ENCODE measurements around the gene FN1. TPM values are rescaled to one million over a fixed set of nuclear protein-coding genes. Genes with fewer than 3 reads are reported as not detected.

The FN1 gene
- total RNA-seq, 1 experiment from 2014 or later, result 11.1 TPM

DNA sequence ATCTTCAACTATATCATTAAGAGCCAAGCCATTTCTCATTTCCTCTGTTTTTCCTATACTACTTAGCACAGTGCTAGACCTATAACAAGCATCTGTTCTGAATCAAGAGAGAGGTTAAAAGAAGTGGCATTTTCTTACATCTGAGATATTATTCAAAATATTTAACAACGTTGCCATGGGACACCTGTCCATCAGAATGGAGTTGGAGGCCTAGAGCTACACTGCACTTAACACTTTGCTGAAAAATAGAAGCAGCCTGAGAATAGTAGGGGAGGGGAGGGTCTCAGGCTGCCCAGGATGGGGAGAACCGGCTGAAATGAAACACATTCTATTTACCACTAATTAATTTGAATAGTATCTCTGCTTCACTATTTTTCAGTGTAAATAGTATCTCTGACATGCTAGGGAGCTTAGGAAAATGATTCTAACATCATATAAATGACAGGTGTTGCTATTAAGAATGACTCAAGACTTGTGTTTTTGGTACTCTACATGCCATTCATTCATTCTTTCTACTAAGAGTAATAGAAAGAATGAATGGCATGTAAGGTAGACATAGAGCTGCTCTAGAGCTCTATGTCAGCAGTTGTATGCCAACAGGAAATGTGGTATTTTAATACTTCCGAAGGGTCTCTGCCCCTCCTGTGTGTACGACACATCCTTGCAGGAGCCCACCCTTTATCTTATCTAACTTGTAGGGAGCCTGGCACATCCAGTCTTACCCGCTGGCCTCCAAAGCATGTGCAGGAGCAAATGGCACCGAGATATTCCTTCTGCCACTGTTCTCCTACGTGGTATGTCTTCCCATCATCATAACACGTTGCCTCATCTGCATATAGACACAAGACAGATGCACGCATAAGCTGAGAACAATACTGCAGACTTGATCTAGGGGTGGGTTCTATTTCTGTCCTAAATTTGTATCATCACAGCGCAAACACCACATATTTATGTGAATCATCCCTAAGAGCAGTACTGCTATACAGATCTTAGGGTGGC, 71.4 kb downstream of the FN1 start:
- ChIA-PET RAD21 (ENCODE audit: low non-redundant PET in 1 of 2, low total read pairs in 2 of 2, uncharacterized antibody in 2 of 2, unreplicated experiment in 2 of 2) (no interaction called here), CTCF (no interaction called here), POLR2A (no interaction called here)
- H3K27ac ChIP-seq (ENCODE audit: low read depth, low read length), result no peak overlapping the region
- no peaks in the 10 kb centered on the region for H3K9me3 ChIP-seq (ENCODE audit: control insufficient read depth in 1 of 2, insufficient read depth in 1 of 2, low read depth in 1 of 2, low read length in 2 of 2)
- H3K4me2 ChIP-seq (ENCODE audit: low read length), result no peak overlapping the region
- ATAC-seq (no peak), DNase-seq (ENCODE audit: low read depth, low spot score) (no peak)
- no peaks in the 10 kb centered on the region for H4K20me1 ChIP-seq (ENCODE audit: insufficient read depth)
- H3K79me2 ChIP-seq (ENCODE audit: insufficient read depth, low read length), result no peaks in the 10 kb centered on the region
- H3K27me3 ChIP-seq (ENCODE audit: insufficient read depth, low read length), result no peaks in the 10 kb centered on the region
- no peak overlapping the region for H3K4me3 ChIP-seq (replicated peaks in 1 of 2; ENCODE audit: low read depth in 1 of 2, low read length in 2 of 2)
- peaks cover 0 to 11% of the 10 kb centered on the region in 2 experiments; a peak in 2 of 4 replicates for H3K36me3 ChIP-seq (ENCODE audit: control insufficient read depth in 1 of 2, insufficient read depth in 2 of 2, low read length in 2 of 2)
- H3K4me1 ChIP-seq (ENCODE audit: control insufficient read depth in 1 of 2, insufficient read depth in 2 of 2, low read length in 2 of 2), result no peaks in the 10 kb centered on the region
- no peak for TF ChIP-seq ELF1 (IDR thresholded peaks at IDR 0.05; ENCODE audit: borderline replicate concordance, low read depth)
- no peak overlapping the region for H3K9ac ChIP-seq (ENCODE audit: low read length)
- intact Hi-C loops (cut with micrococcal nuclease), result no loop called here
- no peak overlapping the region for H2AFZ ChIP-seq (ENCODE audit: low read depth, low read length, poor library complexity, severe bottlenecking)
- no peaks in the 10 kb centered on the region for H3K9me2 ChIP-seq (ENCODE audit: insufficient read depth)
- BruUV-seq (replicated peaks), result no TSS peak

DNA sequence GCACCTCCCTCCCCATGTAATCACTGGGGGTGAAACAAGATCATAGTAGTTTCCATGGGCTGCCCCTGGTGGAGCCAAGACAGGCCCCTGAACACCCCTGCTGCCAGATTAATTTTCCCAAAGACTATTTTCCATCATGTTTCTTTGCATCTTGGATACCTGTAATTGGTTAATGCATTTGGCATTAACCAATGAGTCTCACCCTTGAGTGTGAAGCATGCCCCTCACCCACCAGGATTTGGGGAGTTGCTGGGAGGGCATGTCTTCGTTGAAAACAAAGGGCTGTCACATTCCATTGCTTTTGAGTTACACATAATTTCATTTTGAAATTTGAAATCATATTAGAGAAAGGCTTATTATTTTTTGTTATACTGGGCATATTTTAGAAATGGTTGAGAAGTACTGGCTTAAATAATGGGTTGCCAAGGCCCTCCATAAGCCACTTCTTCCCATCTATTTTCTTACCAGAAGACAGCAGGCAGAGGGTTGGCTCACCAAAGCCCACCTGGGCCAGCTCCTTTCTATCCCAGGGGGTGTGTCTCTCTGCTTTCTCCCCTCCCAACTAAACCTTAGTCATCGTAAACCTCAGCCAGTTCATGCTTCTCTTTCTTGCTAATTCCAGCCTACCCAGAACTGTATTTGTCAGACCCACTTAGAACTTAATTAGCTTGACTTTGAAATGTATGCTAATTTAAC, 72.3 kb downstream of the FN1 start:
- ChIA-PET CTCF (no interaction called here), POLR2A (no interaction called here), RAD21 (ENCODE audit: low non-redundant PET in 1 of 2, low total read pairs in 2 of 2, uncharacterized antibody in 2 of 2, unreplicated experiment in 2 of 2) (no interaction called here)
- H3K9ac ChIP-seq (ENCODE audit: low read length), result no peak overlapping the region
- H3K4me2 ChIP-seq (ENCODE audit: low read length), result no peak overlapping the region
- H4K20me1 ChIP-seq (ENCODE audit: insufficient read depth), result no peaks in the 10 kb centered on the region
- no peaks in the 10 kb centered on the region for H3K9me2 ChIP-seq (ENCODE audit: insufficient read depth)
- peaks cover 0 to 11% of the 10 kb centered on the region in 2 experiments; a peak in 2 of 4 replicates for H3K36me3 ChIP-seq (ENCODE audit: control insufficient read depth in 1 of 2, insufficient read depth in 2 of 2, low read length in 2 of 2)
- H3K79me2 ChIP-seq (ENCODE audit: insufficient read depth, low read length), result no peaks in the 10 kb centered on the region
- H2AFZ ChIP-seq (ENCODE audit: low read depth, low read length, poor library complexity, severe bottlenecking), result no peak overlapping the region
- no peaks in the 10 kb centered on the region for H3K4me1 ChIP-seq (ENCODE audit: control insufficient read depth in 1 of 2, insufficient read depth in 2 of 2, low read length in 2 of 2)
- intact Hi-C loops (cut with micrococcal nuclease), result no loop called here
- DNase-seq (ENCODE audit: low read depth, low spot score) (no peak), ATAC-seq (no peak)
- no peaks in the 10 kb centered on the region for H3K27me3 ChIP-seq (ENCODE audit: insufficient read depth, low read length)
- BruUV-seq (replicated peaks), result no TSS peak
- H3K9me3 ChIP-seq (ENCODE audit: control insufficient read depth in 1 of 2, insufficient read depth in 1 of 2, low read depth in 1 of 2, low read length in 2 of 2), result no peaks in the 10 kb centered on the region
- no peak overlapping the region for H3K4me3 ChIP-seq (replicated peaks in 1 of 2; ENCODE audit: low read depth in 1 of 2, low read length in 2 of 2)
- no peak overlapping the region for H3K27ac ChIP-seq (ENCODE audit: low read depth, low read length)
- no peak for TF ChIP-seq EZH2phosphoT487 (IDR thresholded peaks at IDR 0.05; ENCODE audit: borderline replicate concordance)
- no peak for TF ChIP-seq SIN3A (IDR thresholded peaks at IDR 0.05; ENCODE audit: low read depth)
- TF ChIP-seq CEBPB (IDR thresholded peaks at IDR 0.05; ENCODE audit: low read depth), result no peak
- TF ChIP-seq, protein P1, sequence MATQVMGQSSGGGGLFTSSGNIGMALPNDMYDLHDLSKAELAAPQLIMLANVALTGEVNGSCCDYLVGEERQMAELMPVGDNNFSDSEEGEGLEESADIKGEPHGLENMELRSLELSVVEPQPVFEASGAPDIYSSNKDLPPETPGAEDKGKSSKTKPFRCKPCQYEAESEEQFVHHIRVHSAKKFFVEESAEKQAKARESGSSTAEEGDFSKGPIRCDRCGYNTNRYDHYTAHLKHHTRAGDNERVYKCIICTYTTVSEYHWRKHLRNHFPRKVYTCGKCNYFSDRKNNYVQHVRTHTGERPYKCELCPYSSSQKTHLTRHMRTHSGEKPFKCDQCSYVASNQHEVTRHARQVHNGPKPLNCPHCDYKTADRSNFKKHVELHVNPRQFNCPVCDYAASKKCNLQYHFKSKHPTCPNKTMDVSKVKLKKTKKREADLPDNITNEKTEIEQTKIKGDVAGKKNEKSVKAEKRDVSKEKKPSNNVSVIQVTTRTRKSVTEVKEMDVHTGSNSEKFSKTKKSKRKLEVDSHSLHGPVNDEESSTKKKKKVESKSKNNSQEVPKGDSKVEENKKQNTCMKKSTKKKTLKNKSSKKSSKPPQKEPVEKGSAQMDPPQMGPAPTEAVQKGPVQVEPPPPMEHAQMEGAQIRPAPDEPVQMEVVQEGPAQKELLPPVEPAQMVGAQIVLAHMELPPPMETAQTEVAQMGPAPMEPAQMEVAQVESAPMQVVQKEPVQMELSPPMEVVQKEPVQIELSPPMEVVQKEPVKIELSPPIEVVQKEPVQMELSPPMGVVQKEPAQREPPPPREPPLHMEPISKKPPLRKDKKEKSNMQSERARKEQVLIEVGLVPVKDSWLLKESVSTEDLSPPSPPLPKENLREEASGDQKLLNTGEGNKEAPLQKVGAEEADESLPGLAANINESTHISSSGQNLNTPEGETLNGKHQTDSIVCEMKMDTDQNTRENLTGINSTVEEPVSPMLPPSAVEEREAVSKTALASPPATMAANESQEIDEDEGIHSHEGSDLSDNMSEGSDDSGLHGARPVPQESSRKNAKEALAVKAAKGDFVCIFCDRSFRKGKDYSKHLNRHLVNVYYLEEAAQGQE (IDR thresholded peaks at IDR 0.05; ENCODE audit: low read depth), result no peak
- TF ChIP-seq ZNF274 (IDR thresholded peaks at IDR 0.05; ENCODE audit: low read depth, low read length), result no peak
- no peak for TF ChIP-seq ZFX (IDR thresholded peaks at IDR 0.05)
- no peak for TF ChIP-seq TCF7L2 (IDR thresholded peaks at IDR 0.05; ENCODE audit: borderline replicate concordance, extremely low read depth, insufficient read depth, insufficient read length)
- TF ChIP-seq POLR2AphosphoS5 (IDR thresholded peaks at IDR 0.05; ENCODE audit: low read depth, low read length), result no peak
- no peak for TF ChIP-seq ELF1 (IDR thresholded peaks at IDR 0.05; ENCODE audit: borderline replicate concordance, low read depth)
- TF ChIP-seq, protein P2, sequence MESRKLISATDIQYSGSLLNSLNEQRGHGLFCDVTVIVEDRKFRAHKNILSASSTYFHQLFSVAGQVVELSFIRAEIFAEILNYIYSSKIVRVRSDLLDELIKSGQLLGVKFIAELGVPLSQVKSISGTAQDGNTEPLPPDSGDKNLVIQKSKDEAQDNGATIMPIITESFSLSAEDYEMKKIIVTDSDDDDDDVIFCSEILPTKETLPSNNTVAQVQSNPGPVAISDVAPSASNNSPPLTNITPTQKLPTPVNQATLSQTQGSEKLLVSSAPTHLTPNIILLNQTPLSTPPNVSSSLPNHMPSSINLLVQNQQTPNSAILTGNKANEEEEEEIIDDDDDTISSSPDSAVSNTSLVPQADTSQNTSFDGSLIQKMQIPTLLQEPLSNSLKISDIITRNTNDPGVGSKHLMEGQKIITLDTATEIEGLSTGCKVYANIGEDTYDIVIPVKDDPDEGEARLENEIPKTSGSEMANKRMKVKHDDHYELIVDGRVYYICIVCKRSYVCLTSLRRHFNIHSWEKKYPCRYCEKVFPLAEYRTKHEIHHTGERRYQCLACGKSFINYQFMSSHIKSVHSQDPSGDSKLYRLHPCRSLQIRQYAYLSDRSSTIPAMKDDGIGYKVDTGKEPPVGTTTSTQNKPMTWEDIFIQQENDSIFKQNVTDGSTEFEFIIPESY (IDR thresholded peaks at IDR 0.05; ENCODE audit: extremely low read depth, insufficient replicate concordance, low read length), result no peak
- TF ChIP-seq POLR2A (IDR thresholded peaks at IDR 0.05; ENCODE audit: borderline replicate concordance, extremely low read depth, insufficient read depth, insufficient read length), result no peak
